Smooth muscle cell (in vitro differentiated cells): ENCODE measurements around the gene GARNL3. TPM values are rescaled to one million over a fixed set of nuclear protein-coding genes. Genes with fewer than 3 reads are reported as not detected.

Source experiments
- DNase-seq: peaks from one replicate; lab custom pipeline; 2025; ENCODE audit not compliant: unreplicated experiment; lab: John Stamatoyannopoulos, UW
- H2AFZ ChIP-seq: fragments of 200-600 bp; sonication (generic); 2 replicates; pipeline ENCODE4 v1.6.0; 2016; ENCODE audit warnings: antibody characterized with exemption, low read depth, mild to moderate bottlenecking
- H3F3A ChIP-seq: fragments of 200-600 bp; sonication (generic); 2 replicates; pipeline ENCODE4 v1.6.0; 2017; ENCODE audit warnings: antibody characterized with exemption, low read depth
- H3K27ac ChIP-seq: fragments of 200-600 bp; sonication (generic); 2 replicates; pipeline ENCODE4 v1.5.1; 2016; ENCODE audit warnings: low read depth, mild to moderate bottlenecking
- H3K27me3 ChIP-seq: fragments of 200-600 bp; sonication (generic); 2 replicates; pipeline ENCODE4 v1.6.1; 2016; ENCODE audit warnings: low read depth, mild to moderate bottlenecking
- H3K36me3 ChIP-seq: fragments of 200-600 bp; sonication (generic); 2 replicates; pipeline ENCODE4 v1.5.1; 2016; ENCODE audit warnings: low read depth
- H3K4me1 ChIP-seq: fragments of 200-600 bp; sonication (generic); 2 replicates; pipeline ENCODE4 v1.5.1; 2016; ENCODE audit warnings: low read depth
- H3K4me2 ChIP-seq: fragments of 200-600 bp; sonication (generic); 2 replicates; pipeline ENCODE4 v1.6.0; 2016; ENCODE audit warnings: mild to moderate bottlenecking
- H3K4me3 ChIP-seq: fragments of 200-600 bp; sonication (generic); 2 replicates; pipeline ENCODE4 v1.5.1; 2016; ENCODE audit warnings: mild to moderate bottlenecking
- H3K79me2 ChIP-seq: fragments of 200-600 bp; sonication (generic); 2 replicates; pipeline ENCODE4 v1.6.0; 2016; ENCODE audit warnings: low read depth, mild to moderate bottlenecking
- H3K9ac ChIP-seq: fragments of 200-600 bp; sonication (generic); 2 replicates; pipeline ENCODE4 v1.6.0; 2016; ENCODE audit warnings: low read depth
- H3K9me3 ChIP-seq: fragments of 200-600 bp; sonication (generic); replicated peaks from 2 replicates; pipeline ENCODE4 v1.5.1; 2016; ENCODE audit warnings: low read depth
- H4K20me1 ChIP-seq: fragments of 200-600 bp; sonication (generic); 2 replicates; pipeline ENCODE4 v1.6.0; 2016; ENCODE audit warnings: low read depth
- CTCF ChIP-seq: fragments of 200-600 bp; sonication (generic); IDR thresholded peaks from 2 replicates; pipeline ENCODE4 v1.5.1; 2017; ENCODE audit warnings: borderline replicate concordance, mild to moderate bottlenecking, antibody characterized with exemption; ENCODE audit not compliant: insufficient read depth, poor library complexity, severe bottlenecking
- WGBS: methylation state at CpG from one replicate; pipeline ENCODE4 v1.1.7; 2016; ENCODE audit warnings: low lambda C conversion rate; 5-methylcytosine and 5-hydroxymethylcytosine counted together
- polyA plus RNA-seq: library from polyadenylated mRNA; unstranded; fragments of >200 nt; fragmentation: Nextera tagmentation; extraction: Ambion mirVana; gene quantifications from 2 replicates; pipeline ENCODE4 v1.2.1, GENCODE V29; 2016
- total RNA-seq: library from RNA; depleted of rRNA; stranded (reverse); fragments of >200 nt; gene quantifications from 2 replicates; pipeline ENCODE4 v1.2.3, GENCODE V29; 2014

The GARNL3 gene
- total and polyA plus RNA-seq, 2 experiments from 2014 or later, result 4.7 to 18.5 TPM

GRCh38 chr9:127418037-127418471, 153.5 kb downstream of the GARNL3 start:
- Histone ChIP-seq H3K27ac (no peak overlapping the region), H3K27me3 (no peaks in the 10 kb centered on the region), H3K4me3 (no peak overlapping the region), H3K36me3 (no peaks in the 10 kb centered on the region), H4K20me1 (no peaks in the 10 kb centered on the region), H3K9ac (no peak overlapping the region), H3K4me1 (peaks cover 6% of the 10 kb centered on the region), H3K4me2 (no peak overlapping the region), H3K9me3 (no peaks in the 10 kb centered on the region), H3K79me2 (peaks cover 16% of the 10 kb centered on the region), H2AFZ (no peak overlapping the region), H3F3A (no peaks in the 10 kb centered on the region)
- 55% methylated on average over 12 of the region's 12 CpGs for WGBS
- TF ChIP-seq CTCF, result peak; percentile 23
- DNase-seq, result no peak

DNA sequence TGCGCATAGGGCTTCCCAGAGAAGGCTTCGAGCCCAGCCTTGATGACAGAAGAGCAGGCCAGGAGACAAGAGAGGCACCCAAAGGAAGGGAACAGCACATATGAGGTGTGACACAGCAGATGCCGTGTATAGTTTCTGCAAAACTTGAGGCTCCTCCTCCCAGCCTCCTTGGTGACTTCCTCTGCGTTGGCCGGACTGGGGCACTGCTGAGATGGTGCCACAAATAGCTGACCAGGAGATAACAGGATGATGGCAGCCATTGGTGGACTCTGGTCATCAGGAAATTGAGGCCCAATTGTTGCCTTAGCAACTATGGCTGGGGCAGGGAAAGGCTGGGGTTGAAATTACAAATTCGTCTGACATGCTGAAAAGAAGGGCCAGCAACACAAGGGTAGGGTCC, 154.8 kb downstream of the GARNL3 start:
- Histone ChIP-seq H3K36me3 (no peaks in the 10 kb centered on the region), H2AFZ (no peak overlapping the region), H3K27ac (no peak overlapping the region), H3K4me1 (peaks cover 10% of the 10 kb centered on the region), H3K79me2 (peaks cover 20% of the 10 kb centered on the region), H3K4me3 (no peak overlapping the region), H3K4me2 (no peak overlapping the region), H3F3A (peaks cover 7% of the 10 kb centered on the region), H3K27me3 (no peaks in the 10 kb centered on the region), H3K9me3 (no peaks in the 10 kb centered on the region), H4K20me1 (no peaks in the 10 kb centered on the region), H3K9ac (no peak overlapping the region)
- 84% methylated on average over 6 of the region's 6 CpGs for WGBS
- DNase-seq, result no peak
- TF ChIP-seq CTCF, result no peak

GRCh38 chr9:127421057-127421456, 156.5 kb downstream of the GARNL3 start:
- Histone ChIP-seq H3K4me2 (no peak overlapping the region), H3K4me1 (peaks cover 18% of the 10 kb centered on the region), H2AFZ (no peak overlapping the region), H3K36me3 (no peaks in the 10 kb centered on the region), H3K9me3 (no peaks in the 10 kb centered on the region), H3K27me3 (no peaks in the 10 kb centered on the region), H3F3A (peaks cover 10% of the 10 kb centered on the region), H4K20me1 (peaks cover 10% of the 10 kb centered on the region), H3K4me3 (no peak overlapping the region), H3K9ac (no peak overlapping the region), H3K79me2 (peaks cover 36% of the 10 kb centered on the region), H3K27ac (no peak overlapping the region)
- no peak for TF ChIP-seq CTCF
- no peak for DNase-seq
- WGBS, result 98% methylated on average over 7 of the region's 7 CpGs

DNA sequence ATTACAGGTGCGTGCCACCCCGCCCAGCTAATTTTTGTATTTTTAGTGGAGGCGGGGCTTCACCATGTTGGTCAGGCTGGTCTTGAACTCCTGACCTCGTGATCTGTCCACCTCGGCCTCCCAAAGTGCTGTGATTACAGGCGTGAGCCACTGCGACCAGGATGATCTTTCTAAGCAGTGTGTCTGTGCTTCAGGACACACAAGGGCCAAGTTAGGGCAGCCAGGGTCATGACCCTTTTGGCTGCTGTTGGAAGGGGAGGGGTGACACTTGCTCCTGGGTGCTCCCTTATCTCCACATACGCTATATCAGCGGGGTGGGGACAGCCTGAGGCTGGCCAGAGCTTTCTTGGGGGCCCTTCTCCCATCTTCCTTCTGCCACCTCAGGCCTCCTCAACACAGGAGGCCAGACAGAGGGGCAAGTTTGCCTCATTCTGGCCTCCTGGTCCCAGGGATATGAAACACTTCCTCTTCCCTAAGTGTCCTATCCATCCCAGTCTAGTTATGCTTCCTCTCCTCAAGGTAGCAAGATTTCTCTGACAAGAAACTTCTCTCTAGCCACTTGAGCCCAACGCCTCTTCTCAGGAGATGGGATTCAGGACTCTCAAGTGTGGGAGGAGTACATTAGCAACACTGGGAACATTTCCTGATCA, 157.7 kb downstream of the GARNL3 start:
- WGBS, result 92% methylated on average over 10 of the region's 10 CpGs
- DNase-seq, result no peak
- Histone ChIP-seq H3K4me1 (peaks cover 18% of the 10 kb centered on the region), H3K36me3 (no peaks in the 10 kb centered on the region), H3K9ac (no peak overlapping the region), H2AFZ (no peak overlapping the region), H3K9me3 (no peaks in the 10 kb centered on the region), H3K79me2 (peaks cover 48% of the 10 kb centered on the region), H4K20me1 (peaks cover 10% of the 10 kb centered on the region), H3K27ac (peak overlapping the region; percentile 72), H3K4me3 (peak overlapping the region; percentile 77), H3K4me2 (peak overlapping the region; percentile 87), H3K27me3 (no peaks in the 10 kb centered on the region), H3F3A (peaks cover 10% of the 10 kb centered on the region)
- no peak for TF ChIP-seq CTCF
